HuH-7.5 (cell line): ENCODE results near the gene VMO1.
"Not testable (repeated sequence)": the region's sequence is repeated elsewhere in the genome, so short reads cannot be mapped to it uniquely, and the experiment has no call there.

ENCODE experiments used
- DNase-seq: peaks from one replicate; pipeline ENCODE4 v3.0.0; 2011; ENCODE audit warnings: low spot score

VMO1 gene, protein sequence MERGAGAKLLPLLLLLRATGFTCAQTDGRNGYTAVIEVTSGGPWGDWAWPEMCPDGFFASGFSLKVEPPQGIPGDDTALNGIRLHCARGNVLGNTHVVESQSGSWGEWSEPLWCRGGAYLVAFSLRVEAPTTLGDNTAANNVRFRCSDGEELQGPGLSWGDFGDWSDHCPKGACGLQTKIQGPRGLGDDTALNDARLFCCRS

DNA sequence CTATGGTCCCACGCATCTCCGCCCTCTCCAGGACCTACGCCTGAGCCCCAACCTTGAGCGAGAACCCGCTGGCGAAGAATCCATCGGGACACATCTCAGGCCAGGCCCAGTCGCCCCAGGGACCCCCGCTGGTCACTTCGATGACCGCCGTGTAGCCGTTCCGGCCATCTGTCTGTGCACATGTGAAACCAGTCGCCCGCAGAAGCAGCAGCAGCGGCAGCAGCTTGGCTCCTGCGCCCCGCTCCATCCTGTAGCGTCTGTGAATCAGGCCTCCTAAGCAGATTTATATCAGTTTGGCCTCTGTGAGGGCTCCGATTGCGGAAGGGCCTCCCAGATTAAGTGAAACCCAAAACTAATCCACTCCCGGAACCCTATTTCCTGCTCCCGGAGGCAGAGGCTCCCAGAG lies at the start of gene VMO1:
TSS of gene VMO1 (minus strand) at position 259 of the 406 bp plus-strand sequence. CDS start at position 247, 12 bp downstream.
- DNase-seq: no peak

DNA sequence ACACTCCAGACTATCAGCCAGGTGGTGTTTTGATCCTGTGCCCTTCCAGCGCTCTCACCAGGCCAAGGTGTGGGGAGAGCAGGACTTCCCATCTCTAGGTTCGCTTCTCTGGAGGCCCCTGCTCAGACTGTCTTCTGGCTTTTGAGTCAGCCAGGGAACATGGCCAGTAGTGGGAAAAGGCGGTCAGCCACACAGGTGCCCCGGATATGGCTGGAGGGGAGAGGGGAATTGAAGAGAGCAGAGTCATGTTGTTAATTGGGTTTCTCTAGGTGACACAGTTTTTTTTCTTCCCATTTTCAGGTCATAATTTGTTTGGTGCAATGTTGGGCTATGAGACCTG lies 48.5 kb upstream of the VMO1 start:
- no peak for DNase-seq

DNA sequence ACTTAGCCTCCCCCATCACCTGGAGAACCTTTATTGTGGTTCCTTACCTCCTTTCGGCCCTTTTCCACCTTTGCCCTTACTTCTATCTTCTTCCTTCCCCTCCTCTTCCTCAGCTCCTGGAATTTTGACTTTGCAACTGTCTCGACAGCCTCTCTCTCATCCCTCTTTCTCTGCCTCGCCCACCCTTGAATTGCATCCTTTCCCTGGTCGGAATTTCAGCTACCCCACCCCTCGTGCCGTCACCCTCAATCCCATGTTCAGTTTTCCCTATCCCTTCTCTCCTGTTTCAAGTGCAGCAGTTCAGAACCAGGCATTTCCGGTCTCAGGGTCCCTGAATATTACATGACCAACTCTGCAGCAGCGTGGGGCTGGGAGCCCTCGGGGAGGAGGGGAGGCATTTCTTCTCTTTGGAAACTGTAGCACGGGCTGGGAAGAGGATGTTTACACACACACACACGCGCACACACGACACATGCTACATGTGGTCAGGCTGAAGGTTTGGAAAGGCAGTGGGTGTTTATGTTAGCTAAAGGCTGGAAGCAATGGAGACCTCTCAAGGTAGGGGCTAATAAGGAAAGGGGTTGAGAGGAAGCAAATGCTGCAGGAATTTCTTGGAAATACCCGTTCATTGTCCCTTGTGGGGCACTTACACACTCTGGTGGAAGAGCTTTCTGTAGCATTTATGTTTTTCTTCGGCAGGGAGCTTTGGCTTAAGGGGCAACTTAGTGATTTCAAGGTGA lies 47.9 kb upstream of the VMO1 start:
- no peak for DNase-seq

DNA sequence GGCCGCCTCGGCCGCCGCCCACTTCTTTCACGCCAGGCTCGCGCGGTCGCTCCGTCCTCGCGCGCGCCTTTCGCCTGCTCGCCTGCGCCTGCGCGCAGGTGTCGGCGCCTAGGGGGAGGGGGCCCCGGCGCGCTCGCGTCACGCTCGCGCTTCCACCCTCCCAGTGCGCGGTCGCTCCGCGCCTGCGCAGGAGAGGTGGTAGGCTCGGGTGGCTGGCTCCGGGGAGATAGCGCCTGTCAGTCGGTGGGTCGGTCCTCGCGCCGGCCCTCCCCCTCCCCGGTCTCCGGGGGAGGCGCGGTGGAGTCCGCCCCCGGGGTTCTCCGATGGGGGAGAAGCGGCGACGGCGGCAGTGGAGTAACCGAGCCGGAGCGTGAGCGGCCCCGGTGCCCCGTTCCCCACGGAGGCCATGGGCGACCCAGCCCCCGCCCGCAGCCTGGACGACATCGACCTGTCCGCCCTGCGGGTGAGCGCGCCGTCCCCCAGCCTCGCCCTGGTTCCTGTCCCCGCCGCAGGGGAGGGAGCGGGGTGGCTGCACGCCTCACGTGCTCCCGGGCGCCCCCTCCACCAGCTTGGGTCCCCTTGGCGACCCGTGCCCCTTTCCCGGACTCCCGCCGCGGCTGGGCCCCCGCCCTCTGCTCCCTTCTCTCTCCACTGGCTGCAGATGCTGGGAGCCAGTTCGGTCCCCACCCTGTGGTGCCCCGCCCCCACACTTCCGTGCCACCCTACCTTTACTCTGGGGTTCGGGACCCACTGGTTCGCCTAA lies 47.2 kb upstream of the VMO1 start, which contains the start of gene MINK1:
TSS of gene MINK1 (plus strand) at position 163 of the 763 bp plus-strand sequence. CDS start at position 407, 244 bp downstream.
- peak; percentile 94 for DNase-seq

DNA sequence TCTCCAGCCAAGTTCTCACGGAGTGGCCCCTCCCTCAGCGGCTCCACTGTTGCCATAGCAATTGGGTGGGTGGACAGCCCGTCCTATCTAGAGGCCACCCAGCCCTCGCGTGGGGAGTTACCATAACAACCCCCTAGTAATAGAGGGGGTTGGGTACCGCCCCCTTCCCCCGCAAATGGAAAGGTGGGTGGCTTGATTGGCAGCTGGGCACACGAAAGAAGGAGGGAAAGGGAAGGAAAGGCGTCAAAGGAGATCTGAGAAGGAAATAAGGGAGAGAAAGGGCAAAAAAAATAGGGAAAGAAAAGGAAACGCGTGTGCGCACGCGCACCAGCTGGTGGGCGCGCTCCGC lies 46.6 kb upstream of the VMO1 start:
- not testable (repeated sequence) for DNase-seq

DNA sequence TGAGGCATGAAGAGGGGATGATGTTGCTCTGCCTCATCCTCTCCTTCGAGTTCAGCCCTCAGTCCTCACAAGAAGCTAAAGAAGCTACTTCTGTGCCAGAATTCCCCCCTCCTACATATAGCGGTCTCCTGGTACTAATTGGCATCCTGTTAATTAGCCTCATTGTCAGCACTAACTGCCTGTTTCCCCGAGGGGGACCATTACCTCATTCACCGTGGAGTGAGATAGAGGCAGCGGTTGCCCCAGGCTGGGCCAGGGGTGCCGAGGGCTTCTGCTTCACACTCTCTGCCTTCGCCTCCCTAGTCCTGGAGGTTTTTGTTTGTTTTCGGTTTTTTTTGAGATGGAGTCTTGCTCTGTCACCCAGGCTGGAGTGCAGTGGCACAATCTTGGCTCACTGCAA lies 41.2 kb upstream of the VMO1 start:
- no peak for DNase-seq

DNA sequence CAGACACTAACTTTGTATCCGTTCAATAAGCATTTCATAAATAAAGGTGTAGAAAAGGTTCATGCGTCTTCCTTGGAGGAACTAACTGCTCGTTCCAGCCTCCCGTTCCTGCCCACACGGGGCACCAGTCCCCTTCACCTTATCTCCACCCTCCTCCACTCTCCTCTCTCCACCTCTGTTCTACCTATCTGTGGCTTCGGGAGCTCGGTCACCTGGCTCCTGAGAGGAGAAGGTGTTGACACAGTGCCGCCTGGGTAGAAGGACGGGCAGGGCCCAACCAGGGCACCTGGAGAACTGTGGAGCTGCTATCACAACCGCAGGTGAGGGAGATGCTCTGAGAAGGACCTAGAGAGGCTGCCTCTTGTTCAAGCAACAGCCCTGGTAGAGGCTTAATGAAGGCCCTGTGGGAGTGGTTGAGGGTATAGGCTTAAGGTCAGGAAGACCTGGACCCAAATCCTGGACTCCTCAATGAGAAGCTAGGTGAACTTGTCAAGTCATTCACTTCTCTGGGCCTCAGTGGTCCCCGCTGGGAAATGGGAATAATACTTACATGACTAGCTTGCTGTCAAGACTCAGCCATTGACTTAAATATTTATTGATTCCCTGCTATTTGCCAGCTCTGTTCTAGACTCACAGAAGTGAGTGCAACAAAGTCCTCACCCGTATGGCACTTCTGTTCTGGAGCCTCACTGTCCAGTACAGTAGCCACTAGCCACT lies 37.4 kb upstream of the VMO1 start:
- DNase-seq: no peak

DNA sequence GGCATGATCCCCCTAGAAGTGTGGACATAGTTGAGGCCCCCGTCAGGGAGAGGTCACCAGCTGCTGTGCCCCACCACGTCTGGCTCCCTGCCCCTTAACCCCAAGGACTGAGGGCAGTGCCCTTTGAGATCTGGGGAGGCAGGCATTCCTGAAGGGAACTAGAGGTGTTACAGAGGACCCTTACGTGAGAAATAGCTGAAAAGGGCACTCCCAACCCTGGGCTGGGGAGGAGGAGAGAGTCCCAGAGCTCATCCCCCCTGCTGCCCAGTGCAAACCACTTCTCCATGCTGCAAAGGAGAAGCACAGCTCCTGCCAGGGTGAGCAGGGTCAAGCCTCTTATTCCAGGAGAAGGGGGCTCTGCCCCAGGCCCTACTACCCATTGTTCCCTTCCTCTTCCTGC lies 36.7 kb upstream of the VMO1 start:
- no peak for DNase-seq

DNA sequence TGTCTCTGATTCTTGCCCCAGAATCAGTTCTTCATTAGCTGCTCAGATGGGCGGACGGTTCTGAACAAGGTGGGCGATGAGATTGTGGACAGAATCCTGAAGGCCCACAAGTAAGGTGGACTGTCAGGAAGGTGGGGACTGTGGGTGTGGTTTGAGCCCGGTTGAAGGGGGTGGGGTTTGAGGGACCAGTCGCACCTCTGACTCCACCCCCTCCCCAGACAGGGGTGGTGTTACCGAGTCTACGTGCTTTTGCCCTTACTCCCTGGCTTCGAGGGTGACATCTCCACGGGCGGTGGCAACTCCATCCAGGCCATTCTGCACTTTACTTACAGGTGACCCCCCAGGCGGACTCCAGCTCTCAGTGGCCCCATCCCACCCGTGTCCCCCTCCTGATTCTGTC lies 32.1 kb upstream of the VMO1 start:
- no peak for DNase-seq

DNA sequence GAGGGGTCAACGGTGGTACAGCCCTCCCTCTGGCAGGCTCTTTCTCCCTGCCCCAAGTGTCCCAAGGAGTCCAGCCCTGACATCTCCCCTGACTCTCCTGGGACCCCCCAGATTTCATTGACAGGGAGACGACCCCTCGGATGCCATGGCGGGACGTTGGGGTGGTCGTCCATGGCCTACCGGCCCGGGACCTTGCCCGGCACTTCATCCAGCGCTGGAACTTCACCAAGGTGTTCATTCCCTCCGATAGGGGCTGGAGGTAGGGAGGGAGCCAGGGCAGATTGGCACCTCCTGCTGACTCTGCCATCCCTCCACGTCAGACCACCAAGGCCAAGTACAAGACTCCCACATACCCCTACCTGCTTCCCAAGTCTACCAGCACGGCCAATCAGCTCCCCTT lies 30.7 kb upstream of the VMO1 start:
- DNase-seq: no peak

DNA sequence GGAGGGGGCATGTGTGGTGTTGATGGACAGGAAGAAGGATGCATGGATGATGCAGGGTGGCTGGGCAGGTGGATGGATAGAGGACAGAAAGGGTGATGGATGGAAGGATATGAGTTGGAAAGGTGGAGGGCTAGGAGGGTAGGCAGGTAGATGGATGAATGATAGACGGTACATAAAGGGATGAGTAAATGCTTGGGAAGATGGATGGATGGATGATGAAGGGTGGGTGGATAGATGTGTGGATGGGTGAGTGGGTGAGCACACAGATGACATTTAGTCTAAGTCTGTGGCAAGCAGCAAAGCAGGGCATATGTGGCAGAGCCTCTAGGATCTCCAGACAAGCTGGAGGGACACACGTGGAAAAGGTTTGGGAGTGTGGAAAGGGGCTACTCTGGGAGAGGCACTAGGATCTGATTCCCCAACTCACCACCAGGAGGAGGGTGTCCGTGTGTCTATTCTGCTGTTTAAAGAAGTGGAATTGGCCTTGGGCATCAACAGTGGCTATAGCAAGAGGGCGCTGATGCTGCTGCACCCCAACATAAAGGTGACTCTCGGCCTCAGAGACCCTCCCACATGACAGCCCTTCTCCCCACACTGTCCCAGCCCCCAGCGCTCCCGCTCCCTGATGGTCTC lies 29.0 kb upstream of the VMO1 start:
- no peak for DNase-seq

DNA sequence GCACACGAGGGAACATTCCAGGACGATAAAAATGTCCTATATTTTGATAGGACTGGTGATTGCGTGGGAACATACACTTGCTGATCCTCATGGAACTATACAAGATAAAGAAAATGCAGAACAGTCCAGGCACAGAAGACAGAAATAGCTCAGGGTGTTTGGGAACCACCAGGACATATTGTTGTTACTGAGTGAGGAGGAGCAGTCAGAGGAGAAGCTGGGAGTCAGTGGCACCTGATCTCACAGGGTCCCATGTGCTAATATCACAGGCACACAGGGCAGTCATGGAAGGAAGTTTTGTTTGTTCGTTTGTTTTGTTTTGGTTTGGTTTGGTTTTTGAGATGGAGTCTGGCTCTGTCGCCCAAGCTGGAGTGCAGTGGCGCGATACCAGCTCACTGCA lies 26.5 kb upstream of the VMO1 start:
- no peak for DNase-seq

DNA sequence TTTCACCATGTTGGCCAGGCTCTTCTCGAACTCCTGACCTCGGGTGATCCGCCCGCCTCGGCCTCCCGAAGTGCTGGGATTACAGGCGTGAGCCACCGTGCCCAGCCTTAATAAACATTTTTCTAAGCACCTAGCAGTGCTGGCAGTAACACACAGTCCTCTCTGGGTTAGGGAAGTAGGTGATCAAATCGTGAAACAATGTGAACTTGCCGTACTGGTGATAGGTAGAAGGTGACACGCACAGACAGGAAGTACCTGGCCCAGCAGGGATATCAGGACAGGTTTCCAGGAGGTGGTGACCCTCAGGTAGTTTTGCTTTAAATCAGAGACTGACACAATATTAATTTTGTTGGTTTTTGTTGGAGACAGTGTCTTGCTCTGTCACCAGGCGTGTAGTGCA lies 25.3 kb upstream of the VMO1 start:
- DNase-seq: no peak

DNA sequence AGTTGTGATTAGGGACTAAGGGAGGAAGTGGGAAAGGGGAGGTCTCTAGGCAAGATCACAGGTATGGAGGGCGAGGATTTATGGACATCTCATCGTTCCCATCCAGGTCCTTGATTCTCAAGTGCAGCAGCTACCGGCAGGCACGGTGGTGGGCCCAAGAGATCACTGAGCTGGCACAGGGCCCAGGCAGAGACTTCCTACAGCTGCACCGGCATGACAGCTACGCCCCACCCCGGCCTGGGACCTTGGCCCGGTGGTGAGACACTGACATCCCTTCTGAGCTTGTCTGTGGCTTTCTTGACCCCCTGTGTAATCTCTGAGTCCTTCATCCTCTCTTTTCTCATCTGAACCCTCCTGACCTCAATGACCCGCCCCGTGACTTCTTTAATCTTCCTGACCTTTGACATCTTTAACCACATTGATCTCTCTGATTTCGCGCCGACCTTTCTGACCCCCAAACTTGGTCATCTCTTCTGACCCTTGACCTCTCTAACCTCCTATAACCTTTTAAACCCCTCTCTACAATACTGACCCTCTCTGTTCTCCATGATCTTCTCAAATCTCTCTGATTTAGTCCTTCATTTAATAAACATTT lies 24.6 kb upstream of the VMO1 start:
- DNase-seq: no peak

DNA sequence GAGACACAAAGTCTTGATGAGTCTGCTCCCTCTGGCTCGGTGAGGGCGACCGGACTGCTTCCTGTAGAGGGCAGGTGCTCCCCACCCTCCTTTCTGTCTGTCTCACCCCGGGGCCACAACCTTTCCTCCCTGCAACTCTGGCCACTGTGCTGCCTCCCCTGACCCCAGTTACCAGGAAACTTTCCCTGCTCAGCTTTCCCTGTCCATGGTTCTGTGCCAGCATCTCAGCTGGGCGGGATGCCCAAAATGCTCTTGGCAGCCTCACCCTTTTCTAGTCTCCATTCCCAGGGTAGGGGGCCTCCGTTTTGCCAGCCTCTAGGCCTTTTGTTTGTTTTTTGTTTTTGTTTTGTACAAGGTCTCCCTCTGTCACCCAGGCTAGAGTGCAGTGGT lies 22.2 kb upstream of the VMO1 start:
- DNase-seq: no peak

DNA sequence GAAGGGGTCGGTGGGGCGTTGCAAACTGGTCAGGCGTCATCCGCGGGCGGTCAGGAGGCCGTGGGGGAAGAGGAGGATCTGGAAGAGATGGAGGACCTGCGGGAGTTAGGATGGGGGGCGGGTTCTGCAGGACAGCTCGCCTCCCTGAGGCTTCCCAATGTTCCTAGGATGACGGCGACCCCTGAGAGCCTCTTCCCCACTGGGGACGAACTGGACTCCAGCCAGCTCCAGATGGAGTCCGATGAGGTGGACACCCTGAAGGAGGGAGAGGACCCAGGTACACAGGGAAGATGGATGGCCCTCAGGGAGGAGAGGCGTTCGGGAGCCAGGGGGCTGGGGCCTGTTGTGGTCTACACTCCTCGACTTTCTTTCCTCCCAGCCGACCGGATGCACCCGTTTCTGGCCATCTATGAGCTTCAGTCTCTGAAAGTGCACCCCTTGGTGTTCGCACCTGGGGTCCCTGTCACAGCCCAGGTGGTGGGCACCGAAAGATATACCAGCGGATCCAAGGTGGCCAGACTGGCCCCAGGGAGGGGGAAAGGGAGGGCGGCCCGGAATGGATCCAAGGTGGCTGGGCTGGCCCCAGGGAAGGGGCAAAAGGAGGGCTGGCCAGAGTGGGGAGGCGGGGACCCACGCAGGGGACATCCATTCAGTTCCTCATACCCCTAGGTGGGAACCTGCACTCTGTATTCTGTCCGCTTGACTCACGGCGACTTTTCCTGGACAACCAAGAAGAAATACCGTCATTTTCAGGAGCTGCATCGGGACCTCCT lies 21.6 kb upstream of the VMO1 start:
- no peak for DNase-seq

DNA sequence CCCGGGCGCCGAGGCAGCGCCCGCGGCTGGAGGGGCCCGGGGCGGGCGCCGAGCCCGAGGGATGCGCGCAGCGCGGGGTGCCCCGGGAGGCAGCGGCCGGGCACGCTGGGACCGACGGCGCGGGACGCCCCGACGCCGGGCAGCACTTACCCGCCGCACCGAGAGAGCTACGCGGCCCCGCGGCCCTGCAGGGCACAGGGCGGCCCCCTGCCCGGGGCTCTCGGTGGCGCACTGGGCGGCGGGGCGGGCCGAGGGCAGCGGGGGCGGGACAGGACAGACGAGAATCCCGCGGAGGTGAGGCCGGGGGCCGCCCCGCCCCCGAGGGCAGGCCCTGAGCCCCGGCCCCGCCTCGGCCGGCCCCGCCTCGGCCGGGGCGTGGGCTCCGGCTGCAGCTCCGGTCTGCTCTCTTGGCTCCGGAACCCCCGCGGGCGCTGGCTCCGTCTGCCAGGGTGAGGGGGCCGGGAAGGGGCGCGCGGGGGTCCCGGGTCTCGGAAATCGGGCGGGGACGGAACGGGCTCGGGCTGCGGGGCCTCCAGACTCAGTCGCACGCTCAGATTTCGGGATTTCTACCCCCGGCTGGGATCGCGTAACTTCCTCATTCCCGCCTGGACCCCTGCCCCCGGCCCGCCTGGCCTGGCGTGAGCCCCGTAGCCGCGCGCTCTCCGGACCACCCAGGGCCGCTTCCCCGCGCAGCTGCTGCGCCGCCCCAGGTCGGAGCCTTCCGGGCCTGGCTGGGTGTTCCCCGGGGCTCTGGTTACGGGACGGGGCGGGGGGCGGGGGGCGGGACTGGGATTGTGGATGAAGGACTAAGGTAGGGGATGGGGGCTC lies 20.8 kb upstream of the VMO1 start, which contains the start of gene PLD2:
TSS of gene PLD2 (plus strand) at position 376 of the 828 bp plus-strand sequence. CDS start 621 bp downstream, outside the sequence.
- peak; percentile 93 for DNase-seq

DNA sequence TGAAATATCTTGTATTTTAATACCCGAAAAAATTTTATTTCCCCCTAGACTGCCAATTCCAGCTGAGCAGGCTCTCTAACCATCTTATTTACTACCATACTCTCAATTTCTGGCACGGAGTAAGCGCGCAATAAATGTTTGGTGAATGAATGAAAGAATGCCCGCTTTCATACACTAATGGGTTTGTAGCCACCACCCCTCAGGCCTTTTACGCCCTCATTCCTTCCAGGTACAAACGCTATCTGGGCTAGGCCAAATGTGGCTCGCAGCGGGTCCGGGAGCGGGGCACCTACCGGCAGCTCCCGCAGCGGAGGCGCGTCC lies 20.3 kb upstream of the VMO1 start:
- no peak for DNase-seq

DNA sequence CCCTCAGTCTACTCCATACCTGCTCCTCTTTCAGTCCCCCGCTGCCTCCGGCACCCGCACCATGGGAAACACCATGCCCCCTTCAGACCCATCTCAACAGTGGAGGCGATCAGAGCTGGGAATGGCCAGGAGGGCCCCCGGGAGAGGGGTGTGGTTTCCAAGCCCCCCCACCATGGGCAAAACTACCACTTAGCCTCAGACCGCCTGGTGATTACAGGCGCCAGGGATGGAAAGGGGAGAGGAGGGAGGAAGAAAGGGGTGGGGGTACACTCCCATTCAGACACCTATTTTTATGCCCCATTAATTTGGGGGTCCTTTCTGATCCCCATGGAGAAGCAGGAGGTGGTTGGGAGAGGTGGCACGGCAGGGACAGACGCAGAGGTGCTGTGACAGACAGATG lies 16.1 kb upstream of the VMO1 start, which contains the start of gene C17orf114:
TSS of gene C17orf114 (minus strand) at position 101 of the 400 bp plus-strand sequence.
- no peak for DNase-seq
